OCI-LY3 (cell line): Measurements from ENCODE around the gene RAB36.
A peak's percentile ranks its signal among the peaks of the same experiment; 100 is the strongest.

Source experiments
- H2AFZ ChIP-seq: fragments of 200-600, 300-600 bp; shearing (Covaris generic); 2 replicates; pipeline ENCODE4 v1.6.0; 2014; ENCODE audit warnings: antibody characterized with exemption, low read depth, low read length
- H3K27ac ChIP-seq: fragments of 200-600, 300-600 bp; sonication (generic); 2 replicates; pipeline ENCODE4 v1.5.1; 2014; ENCODE audit warnings: mild to moderate bottlenecking, low read length, moderate library complexity, mixed read lengths
- H3K27me3 ChIP-seq: fragments of 200-600, 300-600 bp; sonication (generic); 2 replicates; pipeline ENCODE4 v1.6.1; 2014; ENCODE audit warnings: low read depth, low read length, mixed read lengths
- H3K36me3 ChIP-seq: fragments of 200-600, 300-600 bp; sonication (generic); replicated peaks from 2 replicates; pipeline ENCODE3; 2014; ENCODE audit warnings: low read depth, low read length, mixed read lengths
- H3K4me1 ChIP-seq: fragments of 300-600, 200-600 bp; sonication (generic); 2 replicates; pipeline ENCODE4 v1.6.1; 2014; ENCODE audit warnings: low read length, mixed read lengths
- H3K4me2 ChIP-seq: fragments of 200-600, 300-600 bp; sonication (generic); 2 replicates; pipeline ENCODE4 v1.6.1; 2014; ENCODE audit warnings: low read length, mixed read lengths
- H3K4me3 ChIP-seq: fragments of 300-600, 200-600 bp; sonication (generic); 2 replicates; pipeline ENCODE4 v1.5.1; 2014; ENCODE audit warnings: antibody characterized with exemption, mild to moderate bottlenecking, low read length, moderate library complexity
- H3K79me2 ChIP-seq: fragments of 300-600, 200-600 bp; shearing (Covaris generic); 2 replicates; pipeline ENCODE4 v1.6.1; 2014; ENCODE audit warnings: mild to moderate bottlenecking, low read length, mixed read lengths
- H3K9ac ChIP-seq: fragments of 300-600, 200-600 bp; shearing (Covaris generic); 2 replicates; pipeline ENCODE4 v1.6.0; 2014; ENCODE audit warnings: mild to moderate bottlenecking, low read length, moderate library complexity
- H3K9me3 ChIP-seq: fragments of 200-600, 300-600 bp; shearing (Covaris generic); 2 replicates; pipeline ENCODE4 v1.6.1; 2014; ENCODE audit warnings: low read length, mixed read lengths; ENCODE audit not compliant: insufficient read depth
- H4K20me1 ChIP-seq: fragments of 200-600, 300-600 bp; sonication (generic); 2 replicates; pipeline ENCODE4 v1.6.1; 2016; ENCODE audit warnings: low read length, mixed read lengths; ENCODE audit not compliant: insufficient read depth
- EZH2phosphoT487 ChIP-seq: fragments of 200-600 bp; shearing (Covaris generic); IDR thresholded peaks from 2 replicates; pipeline ENCODE4 v1.6.1; 2018; ENCODE audit warnings: antibody characterized with exemption, mixed run types, low read depth
- TF ChIP-seq, protein P1 (sequence below): fragments of 200-600, 300-600 bp; sonication (generic); IDR thresholded peaks from 2 replicates; pipeline ENCODE4 v1.5.1; 2014; ENCODE audit warnings: antibody characterized with exemption, low read length, low read depth

The RAB36 gene

DNA sequence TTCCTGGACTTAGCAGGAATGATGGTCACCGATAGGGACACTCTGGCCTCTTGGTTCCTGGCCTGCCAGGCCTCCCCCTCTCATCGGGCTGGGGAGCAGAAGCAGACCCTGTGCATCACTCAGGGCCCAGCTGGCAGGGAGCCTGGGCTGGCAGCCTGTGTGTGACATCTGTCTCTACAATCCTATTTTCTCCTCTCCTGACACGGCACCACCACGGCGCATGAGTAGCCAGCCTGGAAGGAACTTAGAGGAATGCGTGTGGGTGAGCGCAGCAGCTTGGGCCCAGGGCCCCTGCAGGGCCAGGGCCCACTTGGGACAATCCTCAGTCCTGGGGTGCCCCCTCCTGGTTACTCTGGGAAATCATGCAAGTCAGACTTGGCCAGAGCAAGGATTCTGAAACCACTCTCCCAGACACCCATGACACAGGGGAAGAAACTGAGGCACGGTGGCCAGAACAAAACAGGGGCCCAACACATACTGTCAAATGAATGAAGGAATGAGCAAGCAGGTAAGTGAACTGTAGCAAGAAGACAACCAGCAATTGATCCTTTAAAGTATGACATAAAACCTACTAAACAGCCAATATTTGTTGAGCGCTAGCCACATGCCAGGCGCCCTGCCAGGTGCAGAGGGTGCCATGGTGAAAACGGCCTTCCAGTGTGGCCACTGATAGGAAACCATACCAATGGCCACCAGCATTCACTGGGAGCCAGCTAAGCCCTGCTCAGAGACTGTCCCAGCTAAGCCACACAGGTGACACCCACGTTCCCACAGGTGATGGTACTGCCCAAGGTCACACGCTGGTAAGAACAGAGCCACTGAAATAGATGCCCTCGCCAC lies 16.8 kb upstream of the RAB36 start:
- H3K9ac ChIP-seq: no peak overlapping the region
- no peaks in the 10 kb centered on the region for H3K79me2 ChIP-seq
- no peaks in the 10 kb centered on the region for H4K20me1 ChIP-seq
- no peak overlapping the region for H3K27ac ChIP-seq
- no peak overlapping the region for H3K4me3 ChIP-seq
- peaks cover 5% of the 10 kb centered on the region for H3K4me1 ChIP-seq
- no peaks in the 10 kb centered on the region for H3K27me3 ChIP-seq
- TF ChIP-seq, protein P1, sequence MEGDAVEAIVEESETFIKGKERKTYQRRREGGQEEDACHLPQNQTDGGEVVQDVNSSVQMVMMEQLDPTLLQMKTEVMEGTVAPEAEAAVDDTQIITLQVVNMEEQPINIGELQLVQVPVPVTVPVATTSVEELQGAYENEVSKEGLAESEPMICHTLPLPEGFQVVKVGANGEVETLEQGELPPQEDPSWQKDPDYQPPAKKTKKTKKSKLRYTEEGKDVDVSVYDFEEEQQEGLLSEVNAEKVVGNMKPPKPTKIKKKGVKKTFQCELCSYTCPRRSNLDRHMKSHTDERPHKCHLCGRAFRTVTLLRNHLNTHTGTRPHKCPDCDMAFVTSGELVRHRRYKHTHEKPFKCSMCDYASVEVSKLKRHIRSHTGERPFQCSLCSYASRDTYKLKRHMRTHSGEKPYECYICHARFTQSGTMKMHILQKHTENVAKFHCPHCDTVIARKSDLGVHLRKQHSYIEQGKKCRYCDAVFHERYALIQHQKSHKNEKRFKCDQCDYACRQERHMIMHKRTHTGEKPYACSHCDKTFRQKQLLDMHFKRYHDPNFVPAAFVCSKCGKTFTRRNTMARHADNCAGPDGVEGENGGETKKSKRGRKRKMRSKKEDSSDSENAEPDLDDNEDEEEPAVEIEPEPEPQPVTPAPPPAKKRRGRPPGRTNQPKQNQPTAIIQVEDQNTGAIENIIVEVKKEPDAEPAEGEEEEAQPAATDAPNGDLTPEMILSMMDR: peak; percentile 95
- TF ChIP-seq EZH2phosphoT487: no peak
- peaks cover 3% of the 10 kb centered on the region for H3K36me3 ChIP-seq
- H3K4me2 ChIP-seq: peak overlapping the region; percentile 25; the same call in 1 of the 2 replicates
- H3K9me3 ChIP-seq: no peaks in the 10 kb centered on the region
- no peak overlapping the region for H2AFZ ChIP-seq

DNA sequence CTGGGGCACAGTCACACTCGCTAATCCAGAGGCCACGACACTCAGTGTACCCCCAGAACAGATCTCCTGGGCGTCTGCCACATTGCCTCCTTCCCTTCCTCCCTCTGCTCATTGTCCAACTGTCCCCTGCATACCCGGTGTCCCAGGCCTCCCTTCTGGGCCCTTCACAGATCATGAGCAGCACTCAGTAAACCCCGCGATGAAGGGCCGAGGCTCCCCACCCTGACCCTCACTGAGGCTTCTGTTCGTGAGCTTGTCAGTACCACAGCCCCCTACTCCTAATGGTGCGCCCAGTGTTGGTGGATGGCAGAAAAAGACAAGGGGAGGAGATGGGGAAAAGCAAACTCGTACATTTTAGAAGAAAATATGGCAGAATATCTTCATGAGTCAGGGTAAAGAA lies 16.1 kb upstream of the RAB36 start:
- no peaks in the 10 kb centered on the region for H3K27me3 ChIP-seq
- no peaks in the 10 kb centered on the region for H4K20me1 ChIP-seq
- no peaks in the 10 kb centered on the region for H3K79me2 ChIP-seq
- H3K9me3 ChIP-seq: no peaks in the 10 kb centered on the region
- no peak overlapping the region for H2AFZ ChIP-seq
- H3K4me2 ChIP-seq: no peak overlapping the region
- H3K4me3 ChIP-seq: no peak overlapping the region
- TF ChIP-seq, protein P1: no peak
- no peak for TF ChIP-seq EZH2phosphoT487
- H3K4me1 ChIP-seq: peaks cover 5% of the 10 kb centered on the region
- no peak overlapping the region for H3K9ac ChIP-seq
- H3K36me3 ChIP-seq: no peaks in the 10 kb centered on the region
- H3K27ac ChIP-seq: no peak overlapping the region

DNA sequence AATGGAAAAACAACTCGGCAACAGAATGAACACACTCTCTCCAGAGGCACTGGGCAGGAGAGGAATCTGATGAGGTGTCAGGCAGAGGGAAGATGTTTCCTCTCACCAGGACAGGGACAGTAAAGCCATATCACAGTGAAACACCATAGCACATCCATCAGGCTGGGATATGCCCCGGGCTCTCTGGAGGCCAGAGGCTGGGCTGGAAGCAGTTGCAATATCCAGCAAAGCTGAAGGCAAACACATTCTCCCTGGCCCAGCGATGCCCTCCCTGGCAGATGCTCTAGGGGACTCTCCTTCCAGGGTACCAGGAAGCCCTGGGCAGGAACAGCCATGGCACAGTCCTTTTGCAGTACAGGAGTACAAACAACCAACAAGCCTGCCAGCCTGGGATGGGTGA lies 14.6 kb upstream of the RAB36 start:
- no peak overlapping the region for H3K4me2 ChIP-seq
- H2AFZ ChIP-seq: no peak overlapping the region
- H3K36me3 ChIP-seq: no peaks in the 10 kb centered on the region
- TF ChIP-seq, protein P1: no peak
- TF ChIP-seq EZH2phosphoT487: no peak
- H3K4me3 ChIP-seq: no peak overlapping the region
- H3K79me2 ChIP-seq: no peaks in the 10 kb centered on the region
- peaks cover 8% of the 10 kb centered on the region for H3K4me1 ChIP-seq
- H3K27me3 ChIP-seq: no peaks in the 10 kb centered on the region
- no peaks in the 10 kb centered on the region for H4K20me1 ChIP-seq
- no peaks in the 10 kb centered on the region for H3K9me3 ChIP-seq
- H3K27ac ChIP-seq: no peak overlapping the region
- H3K9ac ChIP-seq: no peak overlapping the region

DNA sequence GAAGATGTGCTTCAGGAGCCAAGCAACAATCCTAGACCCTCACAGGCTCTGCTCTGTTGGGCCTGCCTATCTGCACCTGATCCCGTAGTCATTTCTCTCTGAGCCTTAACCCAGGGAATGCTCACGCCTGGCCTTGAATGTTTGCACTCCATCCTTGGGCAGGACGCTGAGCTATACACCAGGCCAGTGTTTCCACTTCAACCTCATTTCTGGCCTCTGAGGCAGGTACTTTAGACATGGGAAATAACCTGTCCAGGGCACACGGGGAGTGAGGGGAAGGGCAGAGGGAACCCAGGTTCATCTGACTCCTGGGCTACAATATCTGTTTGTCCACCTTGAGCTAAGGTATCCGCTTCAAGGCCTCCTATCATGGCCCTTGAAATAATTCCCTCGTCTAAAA lies 13.3 kb upstream of the RAB36 start:
- Histone ChIP-seq H3K9me3 (no peaks in the 10 kb centered on the region), H3K27ac (no peak overlapping the region), H3K27me3 (no peaks in the 10 kb centered on the region), H3K9ac (no peak overlapping the region), H3K4me2 (no peak overlapping the region), H2AFZ (no peak overlapping the region), H3K79me2 (no peaks in the 10 kb centered on the region), H4K20me1 (no peaks in the 10 kb centered on the region), H3K4me3 (no peak overlapping the region), H3K36me3 (no peaks in the 10 kb centered on the region), H3K4me1 (peaks cover 21% of the 10 kb centered on the region)
- TF ChIP-seq, protein P1: no peak
